Effector memory CD8-positive, alpha-beta T cell (primary cell): ENCODE data around the gene EGFLAM.

Source experiments
- ATAC-seq: fragments of 150-1000 bp; cut with Tn5 transposase; replicated peaks from 2 replicates; pipeline ENCODE4 v1.10.0; 2021; ENCODE audit warnings: mild to moderate bottlenecking, moderate library complexity
- DNase-seq, 3 experiments: peaks; one replicate each; pipeline ENCODE4 v3.0.0; 2021
- H3K27ac Mint-ChIP-seq, 2 donors: one replicate each; pipeline ENCODE4 v1.8.0; 2022; ENCODE audit warnings: mild to moderate bottlenecking in 2 of 2, mixed read lengths in 2 of 2, moderate library complexity in 2 of 2
- H3K27me3 Mint-ChIP-seq, 2 donors: one replicate each; pipeline ENCODE4 v1.8.0; 2022; ENCODE audit warnings: mixed read lengths in 2 of 2
- H3K36me3 Mint-ChIP-seq: one replicate; pipeline ENCODE4 v1.8.0; 2022; ENCODE audit warnings: mild to moderate bottlenecking, moderate library complexity, mixed read lengths; ENCODE audit not compliant: insufficient read depth
- H3K4me1 Mint-ChIP-seq, 2 donors: one replicate each; pipeline ENCODE4 v1.8.0; 2022; ENCODE audit warnings: low read depth in 2 of 2, mixed read lengths in 2 of 2
- H3K4me3 Mint-ChIP-seq, 2 donors: one replicate each; pipeline ENCODE4 v1.8.0; 2022; ENCODE audit warnings: mild to moderate bottlenecking in 2 of 2, mixed read lengths in 2 of 2, moderate library complexity in 2 of 2
- H3K9me3 Mint-ChIP-seq, 2 donors: one replicate each; pipeline ENCODE4 v1.8.0; 2022; ENCODE audit warnings: mixed read lengths in 2 of 2

The EGFLAM gene

GRCh38 chr5:38479315-38479904, 221.1 kb downstream of the EGFLAM start:
- no peak overlapping the region for H3K27ac Mint-ChIP-seq
- no peaks in the 10 kb centered on the region for H3K36me3 Mint-ChIP-seq
- no peak for ATAC-seq
- no peak overlapping the region for H3K4me3 Mint-ChIP-seq
- H3K4me1 Mint-ChIP-seq: peaks cover 0 to 1% of the 10 kb centered on the region in 2 donors
- no peak for DNase-seq
- H3K9me3 Mint-ChIP-seq: no peaks in the 10 kb centered on the region
- H3K27me3 Mint-ChIP-seq: peaks cover 57 to 71% of the 10 kb centered on the region in 2 donors

- peaks cover 0 to 1% of the 10 kb centered on the region in 2 donors for H3K4me1 Mint-ChIP-seq
Observed at GRCh38 chr5:38483805-38484398, 225.5 kb downstream of the EGFLAM start.

GRCh38 chr5:38494175-38494574, 235.8 kb downstream of the EGFLAM start:
- DNase-seq (no peak), ATAC-seq (no peak)
- peaks cover 35 to 40% of the 10 kb centered on the region in 2 donors for H3K27me3 Mint-ChIP-seq
- no peaks in the 10 kb centered on the region for H3K36me3 Mint-ChIP-seq
- H3K4me1 Mint-ChIP-seq: no peaks in the 10 kb centered on the region
- no peak overlapping the region for H3K27ac Mint-ChIP-seq
- no peak overlapping the region for H3K4me3 Mint-ChIP-seq
- H3K9me3 Mint-ChIP-seq: no peaks in the 10 kb centered on the region

More at GRCh38 chr5:38483805-38484398, 225.5 kb downstream of the EGFLAM start:
- no peak overlapping the region for H3K27ac Mint-ChIP-seq
- DNase-seq (no peak), ATAC-seq (no peak)
- no peaks in the 10 kb centered on the region for H3K36me3 Mint-ChIP-seq
- H3K9me3 Mint-ChIP-seq: no peaks in the 10 kb centered on the region
- H3K4me3 Mint-ChIP-seq: no peak overlapping the region
- H3K27me3 Mint-ChIP-seq: peaks cover 53 to 70% of the 10 kb centered on the region in 2 donors

- H3K4me1 Mint-ChIP-seq: no peaks in the 10 kb centered on the region
- no peak for DNase-seq
- H3K9me3 Mint-ChIP-seq: no peaks in the 10 kb centered on the region
- peaks cover 35 to 40% of the 10 kb centered on the region in 2 donors for H3K27me3 Mint-ChIP-seq
- no peak overlapping the region for H3K4me3 Mint-ChIP-seq
- H3K27ac Mint-ChIP-seq: no peak overlapping the region
- no peak for ATAC-seq
- no peaks in the 10 kb centered on the region for H3K36me3 Mint-ChIP-seq
Observed at GRCh38 chr5:38494763-38495162, 236.4 kb downstream of the EGFLAM start.

GRCh38 chr5:38497946-38498345, 239.6 kb downstream of the EGFLAM start:
- Mint-ChIP-seq H3K4me3 (no peak overlapping the region), H3K9me3 (no peaks in the 10 kb centered on the region), H3K27ac (no peak overlapping the region), H3K36me3 (no peaks in the 10 kb centered on the region), H3K4me1 (no peaks in the 10 kb centered on the region), H3K27me3 (peaks cover 13 to 22% of the 10 kb centered on the region in 2 donors)
- no peak for ATAC-seq
- DNase-seq: no peak

- Mint-ChIP-seq H3K4me3 (no peak overlapping the region), H3K27ac (no peak overlapping the region), H3K9me3 (no peaks in the 10 kb centered on the region), H3K27me3 (peaks cover 8 to 11% of the 10 kb centered on the region in 2 donors), H3K36me3 (no peaks in the 10 kb centered on the region), H3K4me1 (no peaks in the 10 kb centered on the region)
- DNase-seq (no peak), ATAC-seq (no peak)
Observed at GRCh38 chr5:38500573-38501260, 242.4 kb downstream of the EGFLAM start.

GRCh38 chr5:38506302-38506701, 247.9 kb downstream of the EGFLAM start:
- ATAC-seq (no peak), DNase-seq (no peak)
- H3K4me3 Mint-ChIP-seq: no peak overlapping the region
- H3K27ac Mint-ChIP-seq: no peak overlapping the region
- H3K27me3 Mint-ChIP-seq: peaks cover 8 to 24% of the 10 kb centered on the region in 2 donors
- no peaks in the 10 kb centered on the region for H3K36me3 Mint-ChIP-seq
- H3K9me3 Mint-ChIP-seq: no peaks in the 10 kb centered on the region
- no peaks in the 10 kb centered on the region for H3K4me1 Mint-ChIP-seq

- Mint-ChIP-seq H3K36me3 (no peaks in the 10 kb centered on the region), H3K27me3 (peaks cover 16 to 39% of the 10 kb centered on the region in 2 donors), H3K27ac (no peak overlapping the region), H3K4me3 (no peak overlapping the region), H3K4me1 (no peaks in the 10 kb centered on the region), H3K9me3 (no peaks in the 10 kb centered on the region)
- ATAC-seq (no peak), DNase-seq (no peak)
Observed at GRCh38 chr5:38509185-38509584, 250.8 kb downstream of the EGFLAM start.
